Tongue (tissue), 2 donors: ENCODE measurements around the gene PRPSAP1. TPM values are rescaled to one million over a fixed set of nuclear protein-coding genes. Genes with fewer than 3 reads are reported as not detected.
A peak's percentile ranks its signal among the peaks of the same experiment; 100 is the strongest.
"Not testable (repeated sequence)": the region's sequence is repeated elsewhere in the genome, so short reads cannot be mapped to it uniquely, and the experiment has no call there.

Experiments
- DNase-seq: peaks from one replicate; pipeline ENCODE4 v3.0.0-alpha.2; 2015
- total RNA-seq: library from RNA; depleted of rRNA; stranded (reverse); fragments of >200 nt; gene quantifications from one replicate; pipeline ENCODE4 v1.2.3, GENCODE V29; 2014

Gene PRPSAP1
- total RNA-seq, 1 donor from 2014 or later = 55.8 TPM

DNA sequence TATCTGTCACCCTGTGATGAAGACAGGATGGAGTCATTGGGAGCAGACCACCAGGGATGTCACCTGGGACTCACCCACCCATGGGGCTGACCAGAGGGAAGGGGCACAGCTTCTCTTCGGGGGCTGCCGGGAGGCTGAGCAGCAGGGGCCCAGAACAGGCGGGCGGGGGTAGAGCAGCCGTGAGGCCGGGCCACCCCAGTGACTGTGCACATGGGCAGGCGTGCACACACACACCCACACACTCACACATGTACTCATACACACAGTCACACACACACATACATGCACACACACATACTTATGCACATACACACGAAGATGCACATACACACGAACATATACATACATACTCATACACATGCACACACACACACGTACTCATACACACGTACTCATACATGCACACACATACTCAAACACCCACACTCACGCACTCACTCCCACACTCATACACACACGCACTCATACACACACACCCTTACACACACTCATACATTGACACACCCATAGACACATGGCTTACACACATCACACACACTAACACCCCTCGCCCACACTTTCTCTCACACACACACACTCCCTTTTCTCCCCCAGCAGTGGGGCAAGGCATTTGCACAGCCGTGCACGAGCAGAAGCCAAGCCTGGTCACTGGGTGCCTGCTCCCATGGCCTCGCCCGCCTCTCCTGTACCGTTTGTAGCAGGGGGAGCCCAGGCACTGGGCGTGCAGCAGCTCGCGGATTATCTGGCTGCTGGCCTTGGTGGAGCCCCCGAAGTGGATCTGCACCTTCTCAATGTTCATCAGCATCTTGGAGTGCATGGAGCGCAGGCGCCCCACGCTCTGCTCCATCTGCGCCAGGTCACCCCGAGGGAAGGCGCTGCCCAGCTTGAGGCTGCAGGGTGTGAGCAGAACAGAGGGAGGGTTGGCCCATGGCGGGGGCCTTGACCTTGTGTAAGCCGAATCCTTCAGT is 76.1 kb downstream of the PRPSAP1 start:
- no peak for DNase-seq

DNA sequence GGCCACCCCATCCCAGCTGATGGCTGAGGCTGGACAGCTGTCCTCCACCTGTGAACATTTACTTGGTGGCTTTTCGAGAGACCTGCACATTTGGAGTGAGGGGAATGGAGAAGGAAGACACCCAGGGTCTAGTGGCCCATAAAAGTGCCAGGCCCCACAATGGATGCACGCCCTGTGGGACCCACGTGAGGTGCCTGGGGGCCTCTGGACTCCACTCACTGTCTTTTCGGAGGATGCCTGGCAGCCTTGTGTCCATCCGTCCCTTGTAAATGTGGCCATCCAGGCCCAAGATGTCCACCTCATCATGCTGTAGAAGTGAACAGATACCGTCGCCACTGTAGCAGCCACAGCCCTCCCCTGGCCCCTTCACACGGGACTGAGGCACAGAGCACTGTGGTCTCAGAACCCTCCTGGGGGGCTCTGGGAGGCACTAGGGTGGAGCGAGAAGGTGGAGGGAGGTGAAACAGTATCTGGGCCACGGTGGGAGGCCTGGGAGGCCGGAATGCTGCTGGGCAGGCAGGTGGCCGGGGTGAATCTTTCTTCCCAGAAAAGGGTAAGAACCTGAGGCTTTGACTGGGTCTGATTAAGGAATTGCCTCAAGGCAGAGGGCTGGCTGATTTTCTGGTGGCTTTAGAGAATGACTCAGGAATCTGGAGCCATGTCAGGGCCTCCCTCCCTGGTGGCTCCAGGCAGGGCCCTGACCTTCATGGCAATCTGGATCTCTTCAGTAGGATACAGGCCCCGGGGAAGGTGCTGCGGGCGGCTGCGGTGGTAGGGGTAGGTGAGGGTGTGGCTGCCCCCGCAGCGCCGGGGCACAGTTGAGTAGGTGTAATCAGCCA is 77.0 kb downstream of the PRPSAP1 start:
- no peak for DNase-seq

DNA sequence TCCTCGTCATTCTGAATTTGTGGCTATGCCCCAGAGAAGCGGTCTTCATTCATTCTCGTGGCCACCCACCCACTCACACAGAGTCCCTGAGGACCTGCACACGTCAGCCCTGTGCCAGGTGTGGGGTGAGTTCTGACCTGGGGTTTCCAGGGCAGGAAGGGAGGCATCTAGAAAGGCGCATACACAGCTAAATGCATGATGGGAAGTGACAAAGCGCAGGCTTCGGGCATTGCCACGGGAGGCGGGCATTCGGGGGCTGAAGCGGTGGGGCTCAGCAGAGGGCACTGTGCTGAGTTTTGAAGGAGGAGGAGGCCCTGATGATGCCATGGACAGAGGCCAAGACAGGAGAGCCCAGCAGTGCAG is 77.7 kb downstream of the PRPSAP1 start:
- DNase-seq = no peak

DNA sequence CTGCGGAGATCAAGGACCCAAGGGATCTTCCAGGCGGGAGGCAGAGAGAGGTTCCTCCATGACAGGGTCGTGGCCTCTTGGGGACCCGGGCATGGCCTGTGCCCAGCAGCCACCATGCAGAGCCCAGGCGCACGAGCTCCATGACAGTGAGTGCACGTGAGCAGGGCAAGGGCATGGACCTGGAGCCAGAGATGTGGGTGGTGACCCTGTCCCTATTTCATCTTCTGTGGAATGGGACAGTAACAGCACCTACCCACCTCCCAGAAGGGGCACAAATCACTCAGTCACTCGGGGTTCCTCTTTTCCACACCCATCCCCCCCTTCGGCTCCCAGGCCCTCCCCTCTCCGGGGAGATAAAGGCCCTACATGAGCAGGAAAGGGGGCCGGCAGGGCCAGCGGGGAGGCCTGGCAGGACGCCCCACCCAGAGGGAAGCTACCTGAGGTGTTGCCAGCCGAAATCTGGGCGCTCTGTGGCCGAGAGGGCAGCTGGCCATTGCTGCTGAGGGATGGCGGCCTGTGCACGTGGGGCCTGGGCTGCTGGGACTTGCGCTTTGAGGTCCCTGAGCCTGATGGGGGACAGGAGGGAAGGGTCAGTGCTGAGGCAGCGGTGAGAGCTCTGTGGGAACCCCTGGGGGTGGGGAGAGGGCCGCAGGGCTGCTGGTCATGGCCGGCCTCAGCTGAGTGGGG is 78.2 kb downstream of the PRPSAP1 start:
- no peak for DNase-seq

DNA sequence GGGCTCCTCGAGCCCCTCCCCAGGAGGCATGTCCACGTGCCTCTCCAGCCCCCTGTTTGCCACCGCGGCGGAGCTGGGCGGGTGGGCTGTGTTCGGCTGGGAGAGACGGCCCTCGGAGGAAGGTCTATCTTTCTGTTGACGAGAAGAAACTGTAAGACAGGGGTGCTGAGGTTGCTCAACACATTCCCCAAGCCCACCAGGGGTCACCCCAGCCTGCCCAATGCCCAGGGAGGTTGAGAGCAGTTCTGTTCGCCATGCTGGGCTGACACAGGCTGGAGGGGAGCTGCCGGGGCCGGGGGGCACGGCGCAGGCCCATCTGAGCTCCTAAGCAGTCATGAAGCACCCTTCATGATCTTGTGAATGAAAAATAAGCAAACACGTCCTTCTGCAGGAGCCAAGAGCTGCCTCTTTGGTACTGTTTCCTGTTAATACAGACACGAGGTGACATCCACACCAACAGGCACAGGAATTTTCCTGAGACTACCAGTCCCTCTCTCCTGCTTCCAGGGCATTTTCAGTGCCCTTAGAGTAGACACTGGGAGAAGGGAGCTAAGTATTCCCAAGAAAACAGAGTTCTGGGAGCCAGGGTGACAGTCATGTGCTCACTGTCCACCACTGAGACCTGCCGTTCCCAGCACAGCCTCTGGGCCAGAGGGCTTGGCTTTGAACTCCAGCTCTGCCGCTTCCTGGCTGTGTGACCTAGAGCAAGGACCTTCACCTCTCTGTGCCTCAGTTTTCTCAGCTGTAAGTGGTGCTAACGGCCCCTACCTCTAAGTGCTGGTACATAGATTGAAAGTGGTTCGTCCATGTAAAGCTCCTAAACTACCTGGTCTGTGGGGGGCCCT is 79.4 kb downstream of the PRPSAP1 start:
- DNase-seq = no peak

DNA sequence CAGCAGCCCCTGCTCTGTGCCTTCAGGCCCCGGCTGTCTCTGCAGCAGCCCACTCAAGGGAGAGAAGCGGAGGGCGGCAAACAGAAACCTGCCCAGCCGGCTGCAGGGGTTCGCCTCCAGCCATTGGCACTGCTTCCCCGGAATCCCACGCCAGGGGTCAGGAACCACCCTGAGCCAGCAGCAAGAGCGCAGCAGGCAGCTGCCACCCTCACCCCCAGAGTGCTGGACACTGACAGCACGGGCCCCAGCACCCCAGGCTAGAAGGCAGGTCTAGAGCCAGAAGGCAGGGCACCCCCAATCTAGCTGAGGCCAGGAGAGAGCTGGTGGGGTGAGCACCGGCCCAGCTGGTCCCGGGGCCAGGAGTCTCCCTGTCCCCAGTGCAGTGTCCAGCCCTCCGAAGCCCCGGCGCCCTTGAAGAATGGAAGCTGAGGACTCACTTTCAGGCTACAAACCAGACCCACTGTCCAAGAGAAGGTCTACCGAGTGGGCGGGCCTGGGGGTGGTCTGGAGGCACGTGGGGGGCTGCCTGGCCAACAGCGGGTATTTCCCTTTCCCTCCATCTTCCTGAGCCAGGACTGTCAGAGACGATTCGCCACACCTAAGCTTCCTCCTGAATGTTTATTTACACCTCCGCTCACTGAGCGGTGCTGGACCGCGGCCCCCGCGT is 80.1 kb downstream of the PRPSAP1 start:
- DNase-seq = no peak

DNA sequence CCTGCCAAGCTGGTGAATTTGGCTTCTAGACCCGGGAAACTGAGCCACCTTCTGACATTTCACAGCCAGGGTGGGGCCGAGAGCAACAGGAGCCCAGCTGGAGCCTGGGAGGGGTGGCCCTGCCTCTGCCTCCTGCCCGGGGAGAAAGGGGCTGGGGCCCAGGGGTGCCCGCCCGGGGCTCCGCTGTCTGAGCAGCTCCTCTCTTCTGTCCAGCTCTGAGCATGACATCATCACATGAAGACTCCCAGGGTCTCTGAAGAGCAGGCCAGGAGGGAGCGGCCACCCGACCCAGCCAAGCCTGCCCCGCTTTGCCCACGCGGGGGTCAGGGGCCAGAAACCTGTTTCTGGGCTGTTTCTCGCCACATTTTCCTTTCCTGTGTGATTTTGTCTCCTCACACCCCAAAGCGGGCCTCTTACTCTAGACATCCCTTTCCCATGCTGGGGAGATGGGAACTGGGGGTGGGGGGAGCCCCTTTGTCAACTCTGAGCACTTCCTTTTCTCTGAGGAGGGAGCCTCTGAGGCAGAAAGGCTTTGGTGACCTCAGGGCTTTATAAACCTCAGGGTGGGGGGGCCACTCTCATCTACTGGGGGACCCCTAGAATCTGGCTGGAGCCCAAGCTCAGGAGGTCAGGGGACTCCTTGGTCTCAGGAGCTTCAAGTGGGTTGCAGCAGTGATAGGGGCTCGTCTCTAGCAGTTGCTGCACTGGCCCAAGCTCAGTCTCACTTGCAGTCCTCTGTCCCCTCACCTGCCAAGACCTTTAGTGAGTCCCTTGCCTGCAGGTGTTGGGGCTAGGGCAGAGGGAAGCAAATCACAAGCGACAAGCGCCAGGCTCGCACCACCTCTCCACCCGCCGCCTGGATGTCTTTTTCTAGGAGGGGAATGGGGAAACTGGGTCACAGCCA is 80.9 kb downstream of the PRPSAP1 start:
- DNase-seq = no peak

DNA sequence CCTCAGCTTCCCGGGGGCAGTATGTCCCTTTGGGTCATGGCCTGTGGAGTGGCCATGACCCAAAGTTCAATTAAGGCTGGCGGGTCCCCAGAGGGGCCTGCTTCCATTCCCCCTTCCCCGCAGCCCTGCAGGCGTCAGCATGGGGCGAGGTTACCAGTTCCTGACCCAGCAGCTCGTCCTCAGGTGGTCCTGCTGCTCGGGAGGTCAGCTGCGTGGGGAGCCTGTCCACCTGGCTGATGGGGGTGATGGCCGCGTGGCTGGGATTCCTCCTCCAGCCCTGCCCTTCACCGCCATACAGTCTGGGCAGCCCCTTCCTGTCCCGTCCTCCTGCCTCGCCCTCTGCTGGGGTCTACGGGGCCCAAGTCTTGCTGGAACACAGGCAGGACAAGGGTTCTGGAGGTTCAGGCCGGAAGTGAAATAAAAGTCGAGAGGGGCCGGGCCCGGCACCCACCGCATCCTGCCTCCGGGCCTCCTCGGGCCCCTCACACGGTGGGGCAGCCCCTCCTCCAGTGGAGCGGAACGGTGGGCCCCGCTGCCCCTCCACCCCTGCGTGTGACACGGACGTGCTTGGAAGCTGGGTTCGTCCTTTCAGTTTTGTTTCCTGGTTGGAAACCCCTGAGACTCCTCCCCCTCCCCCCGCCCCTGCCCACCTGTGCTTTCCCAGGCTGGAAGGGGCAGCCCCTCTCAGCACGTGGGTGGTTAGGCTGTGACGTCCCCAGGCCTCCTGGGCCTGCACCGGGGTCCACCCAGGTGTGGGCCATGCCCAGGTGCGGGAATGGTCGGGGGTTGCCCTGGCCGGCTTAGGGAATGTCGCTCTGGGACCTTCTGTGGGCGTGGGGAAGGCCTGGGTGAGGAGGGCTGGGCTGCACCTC is 81.8 kb downstream of the PRPSAP1 start:
- peak; percentile 63 for DNase-seq

DNA sequence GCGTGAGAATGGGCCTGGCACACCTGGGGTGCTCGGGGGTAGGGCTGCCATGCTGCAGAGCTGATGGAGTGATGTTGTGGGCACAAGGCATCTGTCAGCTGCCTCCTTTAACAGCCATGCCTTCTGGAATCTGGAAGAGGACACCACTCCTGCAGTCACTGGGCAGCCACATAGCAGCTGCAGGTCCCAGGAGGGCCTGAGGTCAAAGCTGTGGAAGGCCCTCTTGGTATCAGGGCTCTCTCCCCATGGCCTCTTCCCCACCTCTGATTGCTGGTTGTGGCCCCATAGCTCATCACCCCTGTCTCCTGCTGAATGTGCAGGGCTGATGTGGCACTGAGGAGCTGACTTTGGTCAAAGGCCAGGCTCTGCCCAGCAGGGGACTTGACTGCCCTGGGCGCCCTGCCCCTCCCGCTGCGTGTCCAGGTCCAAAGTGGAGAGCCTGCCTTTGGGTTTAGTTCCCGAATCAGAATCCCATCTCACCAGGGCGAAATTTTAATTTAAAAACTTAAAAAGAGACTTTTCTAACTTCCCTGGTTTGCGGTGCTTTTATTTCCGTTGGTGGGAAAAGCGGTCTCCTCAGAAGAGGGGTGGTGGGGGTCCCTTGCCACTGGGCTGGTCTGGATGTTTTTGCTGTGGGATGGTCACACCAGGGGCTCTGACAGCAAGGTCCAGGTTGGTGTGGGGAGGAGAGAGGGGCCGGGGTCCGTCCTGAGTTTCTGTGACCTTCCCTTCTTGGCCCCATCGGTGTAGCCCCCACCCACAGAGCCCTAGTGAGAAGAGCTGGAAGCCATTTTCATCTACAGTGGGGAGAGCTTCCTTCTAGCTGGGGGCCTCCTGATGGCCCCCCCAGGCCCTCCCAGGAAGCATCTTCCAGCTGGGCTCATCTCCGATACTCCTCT is 82.7 kb downstream of the PRPSAP1 start:
- no peak for DNase-seq

DNA sequence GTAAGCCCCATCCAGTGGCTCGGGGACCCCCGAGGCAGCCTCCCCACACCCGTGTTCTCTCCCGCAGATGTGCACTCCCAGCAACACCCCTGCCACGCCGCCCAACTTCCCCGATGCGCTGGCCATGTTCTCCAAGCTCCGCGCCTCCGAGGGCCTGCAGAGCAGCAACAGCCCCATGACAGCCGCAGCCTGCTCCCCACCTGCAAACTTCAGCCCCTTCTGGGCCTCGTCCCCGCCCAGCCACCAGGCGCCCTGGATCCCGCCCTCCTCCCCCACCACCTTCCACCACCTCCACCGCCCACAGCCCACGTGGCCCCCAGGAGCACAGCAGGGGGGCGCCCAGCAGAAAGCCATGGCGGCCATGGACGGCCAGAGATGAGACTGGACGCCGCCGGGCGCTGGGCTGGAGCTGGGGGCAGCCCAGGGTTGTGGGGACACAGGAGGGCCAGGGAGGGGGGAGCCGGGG is 83.6 kb downstream of the PRPSAP1 start:
- DNase-seq = no peak

DNA sequence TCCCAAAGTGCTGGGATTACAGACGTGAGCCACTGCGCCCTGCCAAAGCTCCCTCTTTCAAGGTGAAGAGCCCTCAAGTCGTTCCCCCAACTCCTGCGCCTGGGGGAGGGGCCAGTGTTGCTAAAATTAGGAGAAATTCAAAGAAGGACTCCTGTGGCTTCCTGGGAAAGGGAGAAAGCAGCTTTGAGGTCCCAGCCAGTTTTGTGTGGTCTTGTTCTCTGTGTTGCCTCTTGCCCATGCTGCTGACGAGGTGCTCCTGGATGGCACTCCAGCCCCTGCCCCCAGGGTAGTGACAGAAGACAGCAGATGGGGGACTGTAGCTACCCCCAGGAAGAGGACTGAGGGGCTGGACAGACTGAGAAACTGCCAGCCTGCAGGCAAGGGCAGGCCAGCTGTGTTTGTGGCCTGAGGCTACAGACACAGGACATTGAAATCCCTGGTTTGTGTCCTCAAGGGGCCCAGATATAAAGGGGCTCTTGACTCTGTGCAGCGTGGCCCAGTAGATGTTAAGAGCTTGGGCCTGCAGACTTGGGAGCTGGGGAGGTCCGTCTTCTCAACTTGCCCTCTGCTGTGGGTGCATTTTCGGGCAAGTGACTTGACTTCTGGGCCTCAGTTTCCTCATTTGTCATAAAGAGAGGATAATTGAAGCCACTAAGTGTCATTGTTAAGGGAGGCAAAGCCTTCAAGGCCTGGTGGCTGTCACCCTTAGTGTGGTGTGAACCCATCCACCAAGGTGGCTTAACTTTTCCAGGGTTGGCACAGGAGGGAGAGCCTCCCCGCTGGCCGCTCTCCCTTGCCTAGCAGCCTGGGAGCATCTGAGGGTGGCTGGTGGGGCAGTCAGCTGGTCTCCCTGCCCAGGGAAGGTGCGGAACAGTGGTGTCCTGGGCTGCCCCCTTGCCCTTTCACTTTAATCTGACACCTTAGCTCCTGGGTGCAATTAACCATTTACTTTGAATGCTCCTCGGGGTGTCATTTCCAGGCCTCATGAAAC is 84.4 kb downstream of the PRPSAP1 start:
- DNase-seq = no peak

DNA sequence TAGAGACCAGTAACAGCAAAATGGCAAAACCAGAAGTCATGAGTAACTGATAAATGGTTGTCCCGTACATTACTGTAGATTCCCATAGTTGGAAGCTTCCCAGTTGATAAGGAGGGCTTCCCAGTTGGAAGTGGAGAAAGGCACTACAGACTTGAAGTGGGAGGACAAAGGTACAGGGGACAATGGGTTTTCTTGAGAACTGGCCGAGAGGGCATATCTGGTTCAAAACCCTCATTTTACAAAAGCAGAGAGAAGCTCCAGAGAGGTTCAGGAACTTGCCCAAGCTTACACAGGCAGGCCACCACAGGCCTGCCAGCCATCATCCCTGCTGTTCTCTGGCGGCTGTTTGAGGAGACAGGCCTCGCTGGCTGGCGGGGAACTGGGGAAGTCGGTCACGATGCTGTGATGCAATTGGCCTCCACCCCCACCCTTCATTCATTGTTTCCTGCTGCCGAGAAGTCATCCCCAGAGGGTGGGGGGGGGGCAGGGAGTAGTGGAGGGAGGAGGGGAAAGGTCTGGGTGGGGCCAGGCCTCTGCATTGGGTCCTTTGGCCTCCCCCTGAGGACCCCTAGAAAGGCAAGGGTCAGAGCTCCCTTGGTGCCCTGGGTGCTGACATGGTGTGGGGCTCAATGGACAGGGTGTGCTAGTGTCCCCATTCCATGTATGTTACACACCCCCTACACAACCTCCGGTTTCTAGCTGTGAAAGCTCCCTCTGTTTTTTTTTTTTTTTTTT is 85.5 kb downstream of the PRPSAP1 start:
- DNase-seq = peak; percentile 52

DNA sequence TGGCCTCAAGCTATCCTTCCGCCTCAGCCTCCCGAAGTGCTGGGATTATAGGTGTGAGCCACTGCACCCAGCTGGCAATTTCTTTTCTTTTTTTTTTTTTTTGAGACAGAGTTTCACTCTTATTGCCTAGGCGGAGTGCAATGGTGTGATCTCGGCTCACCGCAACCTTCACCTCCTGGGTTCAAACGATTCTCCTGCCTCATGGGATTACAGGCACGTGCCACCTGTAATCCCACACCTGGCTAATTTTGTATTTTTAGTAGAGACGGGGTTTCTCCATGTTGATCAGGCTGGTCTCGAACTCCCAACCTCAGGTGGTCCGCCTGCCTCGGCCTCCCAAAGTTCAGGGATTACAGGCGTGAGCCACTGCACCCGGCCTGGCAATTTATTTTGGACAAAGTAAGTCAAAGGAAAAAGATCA is 86.1 kb downstream of the PRPSAP1 start:
- DNase-seq = not testable (repeated sequence)

DNA sequence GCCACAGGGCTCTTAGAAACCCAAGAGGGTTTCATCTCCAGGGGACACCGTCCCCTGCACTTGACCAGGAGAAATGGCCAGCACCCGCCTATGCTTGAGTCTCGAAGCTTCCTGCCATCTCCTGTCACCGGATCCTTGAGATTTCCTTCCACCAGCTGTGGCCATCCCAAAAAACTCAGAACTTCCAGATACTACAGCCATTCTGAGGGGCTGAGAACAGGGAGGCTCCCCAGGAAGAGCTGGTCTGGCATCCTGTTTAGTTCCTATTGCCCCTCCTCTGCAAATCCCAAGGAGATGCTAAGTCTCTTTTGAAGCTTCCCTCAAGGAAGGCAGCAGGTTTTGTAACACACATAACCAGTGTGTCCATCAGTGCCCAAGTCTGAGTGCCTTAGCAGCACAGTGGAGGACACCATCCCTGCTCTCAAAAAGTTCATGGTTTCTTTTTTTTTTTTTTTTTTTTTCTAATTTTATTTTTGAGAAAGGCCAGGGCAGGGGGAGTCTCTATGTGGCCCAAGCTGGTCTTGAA is 86.6 kb downstream of the PRPSAP1 start:
- DNase-seq = no peak

DNA sequence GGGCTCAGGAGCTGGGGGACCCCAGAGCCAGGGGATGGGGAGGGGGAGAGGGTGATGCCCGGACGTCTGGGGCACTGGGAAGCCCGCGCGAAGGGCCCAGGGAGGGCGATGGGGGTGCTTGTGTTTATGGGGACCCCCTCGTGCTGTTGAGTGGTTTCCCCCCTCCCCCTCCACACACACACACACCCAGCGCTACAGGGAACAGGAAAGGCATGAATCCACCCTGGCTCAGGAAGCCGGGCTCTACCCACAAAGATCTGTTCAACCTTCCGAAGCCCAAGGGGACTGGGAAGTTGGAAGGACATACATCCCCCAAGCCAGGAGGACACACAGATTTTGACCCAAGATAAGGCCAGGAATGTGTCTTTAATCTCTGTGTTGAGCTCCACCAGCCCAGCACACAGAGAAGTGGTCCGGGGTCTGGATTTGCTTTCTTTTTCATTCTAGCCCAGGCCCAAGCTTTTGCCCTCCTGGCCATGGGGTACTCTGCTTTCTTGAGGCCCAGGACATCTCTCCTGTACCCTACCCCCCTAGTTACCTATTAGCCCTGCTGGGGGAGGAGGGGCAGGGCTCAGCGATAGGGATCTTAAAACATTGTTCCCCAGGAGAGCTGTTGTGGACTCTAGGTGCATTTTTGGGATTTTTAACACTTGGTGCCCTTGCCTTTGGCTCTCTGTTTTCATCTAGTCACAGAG is 87.3 kb downstream of the PRPSAP1 start:
- DNase-seq = peak; percentile 45
